T-helper 1 cell treated with Interleukin-12 subunit alpha and Interleukin-12 subunit beta and Interleukin-4 antibody, amounts not matched to agents 30 ng/mL and 1 ng/mL, for 36 hours (primary cell): Measurements from ENCODE around the gene C10orf95. TPM values are rescaled to one million over a fixed set of nuclear protein-coding genes. Genes with fewer than 3 reads are reported as not detected.
"Not testable (repeated sequence)": the region's sequence is repeated elsewhere in the genome, so short reads cannot be mapped to it uniquely, and the experiment has no call there.

Experiments
- intact Hi-C: fragments of 100-400 bp; cut with micrococcal nuclease; formaldehyde crosslinking; loops from one replicate; pipeline ENCODE4 v1.15.1; 2024
- total RNA-seq: library from RNA; stranded (reverse); gene quantifications from 2 replicates; pipeline ENCODE4 v1.2.3, GENCODE V29; 2022

Gene C10orf95
- total RNA-seq, 1 donor from 2014 or later, result 0.20 TPM

DNA sequence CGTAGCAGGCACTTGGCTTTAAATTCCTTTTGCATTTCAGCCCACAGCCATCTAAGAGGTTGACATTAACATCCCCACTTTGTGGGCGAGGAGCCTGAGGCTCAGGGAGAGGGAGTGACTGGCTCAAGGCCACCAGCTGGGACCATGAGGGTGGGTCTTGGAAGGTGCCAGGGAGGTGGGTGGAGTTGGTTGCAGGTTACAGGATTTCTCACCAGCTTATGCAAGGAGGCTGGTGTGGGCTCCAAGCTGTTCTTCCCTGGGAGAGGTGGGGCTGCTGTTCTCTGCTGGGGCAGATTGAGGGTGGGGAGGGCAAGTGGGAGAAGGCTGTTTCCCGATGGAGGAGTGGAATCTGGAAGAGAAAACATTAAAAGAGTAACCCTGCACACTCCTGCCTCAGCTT, 14.1 kb upstream of the C10orf95 start:
- intact Hi-C loops, result no loop called here

DNA sequence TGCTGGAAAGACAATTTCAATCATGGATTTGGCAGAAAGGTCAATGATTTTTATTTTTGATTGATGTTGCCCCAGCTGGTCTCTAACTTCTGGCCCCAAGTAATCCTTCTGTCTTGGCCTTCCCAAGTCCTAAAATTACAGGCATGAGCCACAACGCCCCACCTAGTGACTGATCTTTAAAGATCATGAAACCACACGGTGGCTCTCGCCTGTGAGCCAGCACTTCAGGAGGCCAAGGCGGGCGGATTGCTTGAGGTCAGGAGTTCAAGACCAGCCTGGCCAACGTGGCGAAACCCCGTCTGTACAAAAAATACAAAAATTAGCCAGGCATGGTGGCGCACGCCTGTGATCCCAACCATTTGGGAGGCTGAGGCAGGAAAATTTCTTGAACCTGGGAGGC, 12.6 kb upstream of the C10orf95 start:
- intact Hi-C loops, result no loop called here

DNA sequence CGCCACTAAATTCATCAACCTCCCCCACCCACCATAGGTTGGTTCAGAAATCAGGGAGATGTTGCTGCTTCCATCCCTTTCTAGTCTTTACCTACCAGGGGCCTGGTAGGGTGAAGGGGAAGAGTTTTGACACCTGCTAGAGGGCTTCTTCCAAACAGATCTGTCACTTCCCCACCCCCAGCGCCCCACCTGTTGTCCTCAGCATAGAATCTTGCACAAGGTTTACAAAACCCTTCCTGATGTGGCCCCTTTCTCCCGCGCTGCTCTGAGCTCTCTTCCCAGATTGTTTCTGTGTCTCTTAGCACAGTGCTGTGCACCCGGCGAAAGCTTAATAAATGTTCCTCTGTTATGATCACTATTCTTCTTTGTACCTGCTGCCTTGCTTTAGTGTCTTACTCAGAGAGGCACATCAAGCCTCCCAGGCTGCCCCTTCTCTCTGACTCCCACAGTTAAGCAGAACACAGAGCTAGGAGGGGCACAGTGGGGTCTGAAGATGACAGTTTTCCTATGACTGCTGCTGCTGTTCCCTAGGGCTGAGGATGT, 11.2 kb upstream of the C10orf95 start:
- intact Hi-C loops, result no loop called here

DNA sequence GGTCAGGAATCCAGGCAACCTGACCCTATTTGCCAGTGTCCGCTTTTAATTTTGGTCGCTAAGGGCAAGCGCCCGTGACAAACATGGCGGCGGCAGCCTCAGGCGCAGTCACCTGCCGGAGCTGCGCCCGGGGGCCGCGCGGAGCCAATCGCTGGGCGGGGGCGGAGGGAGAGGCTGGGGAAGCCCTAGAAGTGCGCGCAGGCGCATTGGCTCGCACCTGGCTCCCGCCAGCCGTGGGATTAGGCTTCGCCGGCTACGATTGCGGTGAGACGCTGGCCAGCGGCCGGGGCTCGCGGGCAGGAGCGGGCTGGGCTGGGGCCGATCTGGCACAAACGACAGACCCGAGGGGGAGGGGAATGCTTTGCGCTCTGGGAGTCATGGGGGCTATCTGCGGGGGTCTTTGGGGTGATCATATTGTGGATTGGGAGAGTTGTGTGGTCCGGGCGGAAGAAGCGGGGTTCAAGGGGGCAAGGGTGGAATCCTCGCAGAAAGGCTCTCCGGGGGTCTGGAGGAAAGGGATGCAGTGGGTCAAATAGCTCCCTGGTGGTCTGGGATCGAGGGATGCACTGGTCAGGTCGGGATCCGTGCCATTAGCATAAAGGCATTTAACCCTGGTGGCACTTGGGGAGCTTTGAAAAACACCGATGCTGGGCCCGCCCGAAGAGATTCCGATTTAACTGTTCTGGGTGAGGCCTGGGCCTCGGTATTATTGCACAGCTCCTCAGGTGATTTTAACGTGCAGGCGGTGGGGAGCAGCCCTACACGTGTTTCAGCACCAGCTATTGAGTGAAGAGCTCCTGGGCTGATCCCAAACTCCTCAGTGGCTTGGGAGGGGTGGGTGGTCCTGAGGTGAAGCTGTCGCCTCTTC, 10.1 kb upstream of the C10orf95 start:
- intact Hi-C loops, result loop anchor here (1.0 kb wide), 7 partner anchors 12 to 329 kb away; partner anchors contain the start of genes ACTR1A and CUEDC2

DNA sequence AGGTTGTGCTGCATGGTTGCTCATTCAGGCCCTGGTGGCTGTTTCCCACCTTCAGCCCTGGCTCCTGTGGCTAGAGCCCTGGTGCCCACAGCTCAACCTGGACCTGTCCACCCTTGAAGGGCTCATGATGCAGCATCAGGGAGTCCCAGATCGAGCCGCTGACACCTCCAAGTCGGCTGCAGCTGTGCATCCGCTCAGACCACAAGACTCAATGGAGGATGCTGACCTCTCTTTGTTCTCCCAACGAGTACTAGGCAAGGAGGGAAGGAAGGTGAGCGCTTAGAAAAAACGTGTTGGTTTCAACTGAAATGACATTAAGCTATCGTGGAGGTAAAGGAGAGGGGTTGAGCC, 9.5 kb upstream of the C10orf95 start:
- intact Hi-C loops, result loop anchor here (1.0 kb wide), 7 partner anchors 12 to 329 kb away; partner anchors contain the start of genes ACTR1A and CUEDC2

DNA sequence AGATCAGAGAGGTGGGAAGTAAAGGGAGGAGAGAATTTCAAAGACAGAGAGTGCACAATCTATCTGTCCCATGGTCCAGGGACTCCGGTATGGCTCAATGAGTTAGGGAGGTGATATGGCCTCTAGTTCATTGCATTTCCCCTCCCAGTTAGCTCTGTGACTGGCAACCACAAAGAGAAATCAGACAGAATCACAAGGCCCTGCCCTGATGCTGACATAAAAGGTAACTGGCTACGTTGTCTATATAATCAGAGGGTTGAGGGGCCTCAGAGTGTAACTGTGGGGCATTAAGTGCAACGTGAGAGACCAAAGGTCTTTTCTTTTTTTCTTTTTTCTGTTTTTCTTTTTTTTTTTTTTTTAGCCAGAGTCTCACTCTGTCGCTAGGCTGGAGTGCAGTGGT, 7.3 kb upstream of the C10orf95 start:
- intact Hi-C loops, result no loop called here

DNA sequence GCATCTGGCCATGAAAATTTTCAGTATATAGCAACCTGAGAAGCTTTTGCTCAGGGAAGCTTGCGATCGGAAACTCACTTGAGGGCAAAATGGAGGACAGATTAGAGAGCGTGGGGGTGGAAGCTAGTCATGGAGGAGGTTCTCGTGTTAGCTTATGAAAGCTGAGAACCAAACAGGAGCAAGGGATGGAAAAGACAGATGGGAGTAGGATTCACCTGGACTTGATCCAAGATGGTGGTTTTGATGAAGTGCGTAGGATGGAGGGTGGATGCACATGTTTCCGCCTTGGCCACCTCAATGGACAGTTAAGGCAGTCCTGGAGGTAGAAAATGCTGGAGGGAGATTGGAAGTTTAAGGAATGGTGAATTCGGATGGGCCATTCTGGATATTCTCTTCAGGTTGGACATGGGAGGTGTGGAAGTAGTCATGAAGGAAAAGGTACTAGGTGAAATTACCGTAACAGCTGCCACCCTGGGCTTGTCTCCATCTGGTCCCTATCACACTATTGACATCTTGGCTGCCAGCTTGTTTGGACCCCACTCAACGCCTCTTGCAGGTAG, 6.3 kb upstream of the C10orf95 start:
- intact Hi-C loops, result no loop called here

DNA sequence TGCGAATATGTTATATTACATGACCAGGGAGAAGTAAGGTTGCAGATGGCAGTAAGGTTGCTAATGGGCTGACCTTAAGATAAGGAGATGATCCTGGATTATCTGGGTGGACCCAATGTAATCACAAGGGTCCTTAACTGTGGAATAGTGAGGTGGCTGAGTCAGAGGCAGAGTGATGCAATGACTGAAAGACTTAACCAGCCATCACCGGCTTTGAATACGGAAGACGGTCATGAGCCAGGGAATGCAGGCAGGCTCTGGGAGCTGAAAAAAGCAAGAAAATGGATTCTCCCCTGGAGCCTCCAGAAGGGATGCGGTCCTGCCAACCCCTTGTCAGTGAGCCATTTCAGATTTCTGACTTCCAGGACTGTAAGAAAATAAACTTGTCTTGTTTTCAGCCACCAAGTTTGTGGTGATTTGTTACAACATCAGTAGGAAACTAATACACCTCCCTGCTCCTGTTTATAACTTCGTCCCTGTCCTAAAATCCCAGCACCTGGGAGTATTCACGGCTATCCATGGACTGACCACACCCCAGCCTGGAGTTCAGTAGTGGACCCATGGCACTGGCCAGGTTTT, 4.6 kb upstream of the C10orf95 start:
- intact Hi-C loops, result no loop called here

DNA sequence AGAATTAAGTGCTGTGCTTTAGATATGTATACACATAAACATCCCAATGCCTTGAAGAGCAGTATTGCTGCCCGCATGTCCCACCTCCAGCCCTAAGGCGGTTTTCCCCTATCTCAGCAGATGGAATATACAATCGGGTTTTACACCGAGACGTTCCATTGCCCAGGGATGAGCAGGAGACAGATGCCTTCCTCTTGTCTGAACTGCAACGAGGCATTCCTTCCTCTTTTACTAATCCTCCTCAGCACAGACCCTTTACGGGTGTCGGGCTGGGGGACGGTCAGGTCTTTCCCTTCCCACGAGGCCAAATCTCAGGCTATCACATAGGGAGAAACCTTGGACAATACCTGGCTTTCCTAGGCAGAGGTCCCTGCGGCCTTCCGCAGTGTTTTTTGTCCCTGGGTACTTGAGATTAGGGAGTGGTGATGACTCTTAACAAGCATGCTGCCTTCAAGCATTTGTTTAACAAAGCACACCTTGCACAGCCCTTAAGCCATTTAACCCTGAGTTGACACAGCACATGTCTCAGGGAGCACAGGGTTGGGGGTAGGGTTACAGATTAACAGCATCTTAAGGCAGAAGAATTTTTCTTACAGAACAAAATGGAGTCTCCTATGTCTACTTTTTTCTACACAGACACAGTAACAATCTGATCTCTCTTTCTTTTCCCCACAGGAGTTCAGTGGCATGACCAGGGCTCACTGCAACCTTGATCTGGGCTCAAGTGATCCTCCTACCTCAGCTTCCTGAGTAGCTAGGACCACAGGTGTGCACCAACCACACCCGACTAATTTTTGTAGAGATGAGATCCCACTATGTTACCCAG, 3.5 kb upstream of the C10orf95 start:
- intact Hi-C loops, result not testable (repeated sequence)

DNA sequence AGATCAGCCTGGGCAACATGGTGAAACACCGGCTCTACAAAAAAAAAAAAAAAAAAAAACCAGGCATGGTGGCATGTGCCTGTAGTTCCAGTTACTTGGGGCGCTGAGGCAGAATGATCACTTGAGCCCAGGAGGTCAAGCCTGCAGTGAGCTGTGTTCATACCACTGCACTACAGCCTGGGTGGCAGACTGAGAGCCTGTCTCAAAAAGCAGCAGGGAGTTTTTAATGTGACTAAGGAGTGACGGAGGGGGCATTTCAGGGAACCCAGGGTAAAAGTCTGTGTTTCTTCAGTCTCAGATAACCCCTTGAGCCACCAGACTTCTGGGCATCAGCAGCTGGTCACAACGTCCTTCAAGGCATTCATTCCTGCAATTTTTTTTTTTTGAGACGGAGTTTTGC, 2.2 kb upstream of the C10orf95 start:
- intact Hi-C loops, result loop anchor here (1.0 kb wide), 1 partner anchor 26 kb away; no protein-coding TSS in a partner anchor

DNA sequence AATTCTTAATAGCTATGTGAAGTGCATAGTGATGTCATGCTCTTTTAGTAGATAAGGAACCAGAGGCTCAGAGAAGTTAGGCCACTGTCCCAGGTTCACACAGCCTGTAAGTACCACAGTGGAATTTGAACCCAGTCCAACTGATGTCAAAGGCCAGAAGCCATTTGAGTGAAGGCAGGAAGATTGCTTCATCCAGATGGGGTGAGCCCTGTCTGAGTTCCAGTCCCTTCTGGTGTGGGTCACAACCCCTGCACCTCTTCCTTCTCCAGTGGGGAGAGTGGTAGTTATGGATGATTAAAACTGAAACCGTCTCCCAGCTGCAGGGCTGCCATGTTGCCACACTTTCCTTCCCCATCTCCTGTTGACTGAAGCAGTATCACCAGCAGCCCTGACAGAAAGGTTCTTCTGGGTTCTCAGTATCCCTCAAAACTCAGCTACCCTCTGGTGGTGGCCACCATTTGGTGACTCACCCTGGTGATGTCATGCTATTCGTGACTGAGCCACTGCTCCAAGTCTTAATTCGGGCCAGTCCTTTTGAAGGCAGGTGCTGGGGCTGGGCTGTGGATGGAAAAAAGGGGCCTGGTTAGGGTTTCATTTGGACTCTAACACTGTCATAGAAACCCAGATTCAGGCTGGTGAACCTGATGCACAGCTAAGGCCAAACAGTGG, 1.5 kb upstream of the C10orf95 start:
- intact Hi-C loops, result loop anchor here (1.0 kb wide), 1 partner anchor 26 kb away; no protein-coding TSS in a partner anchor

DNA sequence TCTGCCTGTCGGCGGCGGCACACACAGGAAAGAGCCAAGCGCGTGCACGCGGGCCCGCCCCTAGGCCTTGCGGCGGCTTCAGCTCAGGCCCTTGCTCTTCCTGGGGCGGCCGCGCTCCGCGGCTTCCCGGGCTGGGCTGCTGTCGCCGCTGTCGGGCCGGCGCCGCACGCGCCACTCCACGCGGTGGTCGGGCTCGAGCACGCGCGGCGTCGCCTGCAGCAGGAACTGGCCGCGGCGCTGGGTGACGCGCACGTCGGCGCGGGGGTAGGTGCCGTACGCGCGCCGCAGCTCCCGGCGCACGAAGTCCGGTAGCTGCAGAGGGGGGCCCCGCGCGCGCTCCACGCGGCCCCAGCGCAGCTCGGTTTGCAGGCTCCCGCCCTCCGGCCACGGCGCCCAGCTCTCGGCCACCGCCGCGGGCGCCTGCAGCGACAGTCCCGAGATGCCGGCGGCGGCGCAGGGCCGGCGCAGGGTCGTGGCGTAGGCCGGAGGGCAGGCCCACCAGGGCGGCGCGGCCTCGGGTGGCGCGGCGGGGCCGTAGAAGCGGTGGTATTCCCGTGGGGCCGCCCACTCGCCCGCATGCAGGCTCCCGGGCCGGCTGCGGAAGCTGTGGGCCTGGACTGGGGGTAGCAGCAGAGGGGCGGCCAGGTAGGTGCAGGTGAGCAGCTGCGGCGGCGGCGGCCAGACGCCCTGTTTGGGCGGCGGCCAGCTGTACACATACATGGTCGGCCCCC, 804 bp downstream of the C10orf95 start:
- intact Hi-C loops, result loop anchor here (1.0 kb wide), 2 partner anchors 29 to 298 kb away; partner anchors contain the start of gene NOLC1

DNA sequence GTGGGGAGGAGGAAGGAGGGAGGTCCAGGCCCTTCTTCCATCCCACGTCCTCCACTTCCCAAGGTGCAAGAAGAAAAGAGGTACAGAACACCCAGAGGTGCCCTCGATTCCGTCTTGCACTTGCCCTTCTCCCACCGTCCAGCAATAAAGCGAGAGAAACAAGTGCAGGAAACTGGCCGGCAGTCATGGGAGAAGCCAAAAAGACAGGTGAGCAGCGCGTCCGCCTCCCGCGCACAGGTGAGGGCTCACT, 1.3 kb downstream of the C10orf95 start:
- intact Hi-C loops, result loop anchor here (1.0 kb wide), 2 partner anchors 29 to 298 kb away; partner anchors contain the start of gene NOLC1

DNA sequence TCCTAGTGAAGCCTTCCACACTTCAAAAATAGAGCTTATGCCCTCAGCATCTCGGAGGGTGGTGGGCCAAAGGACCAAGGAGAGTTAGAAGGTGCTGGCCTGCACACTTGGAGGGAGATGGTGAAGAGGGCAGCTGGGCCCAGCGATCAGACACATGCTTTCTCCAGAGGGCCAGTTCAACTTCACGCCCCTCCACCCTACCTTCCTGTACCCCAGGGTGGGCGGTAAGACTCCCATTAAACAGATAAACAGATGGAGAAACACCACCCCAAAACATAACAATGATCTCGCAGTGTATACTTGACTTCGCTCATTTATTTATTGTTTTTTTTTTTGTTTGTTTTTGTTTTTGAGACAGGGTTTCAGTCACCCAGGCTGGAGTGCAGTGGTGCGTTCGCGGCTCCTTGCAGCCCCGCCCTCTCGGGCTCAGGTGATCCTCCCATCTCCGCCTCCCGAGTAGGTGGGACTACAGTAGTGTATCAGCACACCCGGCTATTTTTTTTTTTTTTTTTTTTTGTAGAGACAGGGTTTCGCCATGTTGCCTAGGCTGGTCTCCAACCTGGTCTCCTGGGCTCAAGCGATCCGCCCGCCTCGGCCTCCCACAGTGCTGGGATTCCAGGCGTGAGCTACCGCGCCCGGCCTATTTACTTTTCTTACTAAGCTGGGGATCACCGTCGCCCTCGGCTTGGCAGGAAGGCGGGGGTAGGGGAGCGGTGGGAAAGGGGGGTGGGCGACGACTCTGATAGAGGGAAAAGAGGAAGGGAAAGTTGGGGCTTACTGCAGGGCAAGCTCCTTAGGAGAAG, 1.8 kb downstream of the C10orf95 start:
- intact Hi-C loops, result loop anchor here (1.0 to 5.0 kb wide), 10 partner anchors 12 to 617 kb away; partner anchors contain the start of genes ACTR1A, CUEDC2, GBF1 and NFKB2

DNA sequence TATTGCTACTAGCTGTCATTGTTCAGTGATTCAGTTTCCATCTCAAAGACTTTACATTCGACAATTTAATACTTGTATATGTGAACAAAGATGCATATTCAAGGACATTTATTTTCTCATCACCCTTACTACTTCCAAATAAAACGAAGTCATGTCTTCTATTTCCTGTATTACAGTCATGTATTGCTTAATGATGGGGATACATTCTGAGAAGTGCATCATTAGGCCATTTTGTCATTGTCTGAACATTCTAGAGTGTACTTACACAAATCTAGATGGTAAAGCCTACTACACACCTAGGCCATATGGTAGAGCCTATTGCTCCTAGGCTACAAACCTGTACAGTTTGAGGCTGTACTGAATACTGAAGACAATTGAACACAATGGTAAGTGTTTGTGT, 6.5 kb downstream of the C10orf95 start:
- intact Hi-C loops, result loop anchor here (5.0 kb wide), 1 partner anchor 613 kb away; no protein-coding TSS in a partner anchor

DNA sequence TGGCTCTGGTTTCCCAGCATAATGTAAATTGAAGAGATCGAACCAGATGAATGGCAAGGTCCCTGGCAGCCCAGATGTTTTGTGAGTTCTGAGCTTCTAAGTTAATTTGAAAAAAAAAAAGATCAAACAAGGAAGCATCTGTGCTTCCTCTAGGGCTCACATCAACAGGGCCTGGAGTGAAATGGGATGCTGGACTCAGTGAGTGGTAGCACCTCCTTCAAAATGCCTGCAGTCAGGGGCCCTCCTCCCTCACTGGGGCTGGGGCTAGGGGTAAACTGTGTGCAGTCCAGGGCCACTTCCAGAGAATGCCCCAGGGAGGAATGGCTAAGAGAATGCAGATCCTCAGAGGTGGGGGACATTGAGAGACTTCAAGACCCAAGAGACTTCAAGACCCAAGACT, 13.0 kb downstream of the C10orf95 start:
- intact Hi-C loops, result loop anchor here (10.0 kb wide), 1 partner anchor 206 kb away; the partner anchor contains the start of gene TRIM8

DNA sequence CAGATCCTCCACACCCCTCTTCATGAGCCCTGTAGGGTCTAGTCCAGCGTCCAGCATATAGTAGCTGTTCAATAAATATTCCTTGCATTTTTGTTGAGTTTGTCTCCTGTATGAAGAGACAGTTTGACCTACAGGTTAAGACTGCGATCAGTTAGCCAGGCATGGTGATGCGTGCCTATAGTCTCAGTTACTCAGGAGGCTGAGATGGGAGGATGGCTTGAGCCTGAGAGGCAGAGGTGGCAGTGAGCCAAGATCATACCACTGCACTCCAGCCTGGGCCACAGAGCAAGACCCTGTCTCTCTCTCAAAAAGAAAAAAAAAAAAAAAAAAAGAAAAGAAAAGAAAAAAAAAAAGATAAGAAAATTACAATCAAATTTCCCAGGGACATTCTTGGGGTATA, 13.8 kb downstream of the C10orf95 start:
- intact Hi-C loops, result loop anchor here (10.0 kb wide), 1 partner anchor 207 kb away; the partner anchor contains the start of gene TRIM8

DNA sequence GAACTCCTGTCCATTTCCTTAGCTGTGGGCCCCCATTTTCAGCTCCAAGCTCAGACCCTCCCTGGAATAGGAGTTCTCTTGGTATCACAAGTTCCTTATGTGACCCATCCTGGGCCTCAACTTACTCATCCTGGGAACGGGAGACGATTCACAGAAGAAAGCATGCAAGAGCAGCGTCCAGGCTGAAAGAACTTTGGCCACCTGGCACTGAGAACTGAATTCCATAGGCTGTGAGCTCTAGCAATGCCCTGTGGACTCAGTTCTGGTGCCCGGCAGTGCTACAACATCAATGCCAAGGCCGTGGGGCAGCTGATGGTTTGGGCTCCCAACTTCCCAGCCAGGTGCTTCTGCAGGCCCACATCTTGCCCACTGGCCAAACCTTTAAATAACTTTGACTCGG, 15.0 kb downstream of the C10orf95 start:
- intact Hi-C loops, result loop anchor here (10.0 kb wide), 1 partner anchor 208 kb away; the partner anchor contains the start of gene TRIM8
